ENCODE measurements around the gene CDK19.
"Not testable (repeated sequence)": the region's sequence is repeated elsewhere in the genome, so short reads cannot be mapped to it uniquely, and the experiment has no call there.

Gene CDK19

DNA sequence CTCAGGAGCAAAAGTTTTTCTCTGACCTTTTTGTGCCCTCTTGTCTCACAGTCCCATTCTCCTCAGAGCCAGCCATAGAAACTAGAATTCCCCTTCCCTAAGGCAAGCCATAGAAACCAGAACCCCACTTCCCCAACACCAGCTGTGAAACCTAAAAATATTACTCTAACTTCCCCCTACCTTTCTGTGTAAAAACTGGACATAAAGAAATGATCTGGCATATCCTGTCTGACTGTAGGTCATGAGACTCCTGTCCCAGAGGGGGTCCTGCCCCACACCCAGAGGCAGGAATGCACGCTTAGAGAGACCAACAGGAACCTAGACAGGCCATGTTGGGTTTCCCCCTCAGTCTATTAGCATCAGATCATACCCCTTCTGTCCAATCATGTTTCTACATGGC, 198.2 kb downstream of the CDK19 start:
- H3K9me3 Mint-ChIP-seq, result no peaks in the 10 kb centered on the region
- no peaks in the 10 kb centered on the region for H3K27me3 Mint-ChIP-seq
- H3K36me3 Mint-ChIP-seq, result peaks cover 20% of the 10 kb centered on the region
- ATAC-seq (ENCODE audit: low read depth) (peak; percentile 29), DNase-seq (ENCODE audit: low spot score in 2 of 2) (no peak)
- H3K4me1 Mint-ChIP-seq, result peaks cover 4% of the 10 kb centered on the region
- no peak overlapping the region for H3K4me3 Mint-ChIP-seq
- H3K27ac Mint-ChIP-seq, result peak overlapping the region; percentile 8

DNA sequence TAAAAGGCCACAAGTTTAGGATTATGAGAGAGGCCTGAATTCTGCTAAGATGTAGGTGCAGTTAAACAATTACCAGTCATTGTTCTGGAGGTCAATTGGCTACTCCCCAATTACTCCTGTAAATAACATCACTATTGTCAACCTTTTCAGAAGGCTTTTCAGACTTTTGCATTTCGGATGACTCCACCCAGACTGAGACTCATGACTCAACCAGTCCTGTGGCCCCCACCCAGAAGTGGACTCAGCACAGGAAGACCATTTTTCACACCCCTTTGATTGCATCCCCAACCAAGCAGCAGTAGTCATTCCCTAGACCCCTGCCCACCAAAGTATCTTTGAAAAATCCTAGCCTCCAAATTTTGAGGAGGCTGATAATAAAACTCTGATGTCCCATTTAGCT, 199.5 kb downstream of the CDK19 start:
- peaks cover 4% of the 10 kb centered on the region for H3K4me1 Mint-ChIP-seq
- no peaks in the 10 kb centered on the region for H3K9me3 Mint-ChIP-seq
- no peak for ATAC-seq (ENCODE audit: low read depth)
- H3K27ac Mint-ChIP-seq, result no peak overlapping the region
- DNase-seq (ENCODE audit: low spot score in 2 of 2), result no peak
- H3K36me3 Mint-ChIP-seq, result peaks cover 13% of the 10 kb centered on the region
- no peak overlapping the region for H3K4me3 Mint-ChIP-seq
- no peaks in the 10 kb centered on the region for H3K27me3 Mint-ChIP-seq

DNA sequence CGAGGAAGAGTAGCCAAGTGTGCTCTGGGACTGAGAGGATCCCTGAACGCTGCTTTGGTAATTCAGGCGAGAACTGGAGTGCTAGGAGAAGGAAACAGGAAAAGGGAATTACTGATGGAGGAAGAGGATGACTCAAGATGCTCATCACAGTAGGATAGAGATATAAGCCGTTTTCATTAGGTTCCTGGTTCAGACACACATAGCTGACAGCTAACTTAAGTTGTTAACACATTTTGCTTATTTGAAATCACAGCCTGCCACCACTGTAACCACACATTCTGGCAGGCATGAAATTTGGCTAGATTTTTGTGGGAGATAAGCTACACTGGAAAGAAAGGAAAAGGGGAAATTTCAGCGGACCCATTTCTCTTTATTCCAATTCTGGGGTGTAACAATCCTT, 200.7 kb downstream of the CDK19 start:
- ATAC-seq (ENCODE audit: low read depth) (no peak), DNase-seq (ENCODE audit: low spot score in 2 of 2) (no peak)
- no peak overlapping the region for H3K27ac Mint-ChIP-seq
- H3K27me3 Mint-ChIP-seq, result no peaks in the 10 kb centered on the region
- H3K9me3 Mint-ChIP-seq, result no peaks in the 10 kb centered on the region
- peaks cover 4% of the 10 kb centered on the region for H3K4me1 Mint-ChIP-seq
- no peak overlapping the region for H3K4me3 Mint-ChIP-seq
- peaks cover 13% of the 10 kb centered on the region for H3K36me3 Mint-ChIP-seq

DNA sequence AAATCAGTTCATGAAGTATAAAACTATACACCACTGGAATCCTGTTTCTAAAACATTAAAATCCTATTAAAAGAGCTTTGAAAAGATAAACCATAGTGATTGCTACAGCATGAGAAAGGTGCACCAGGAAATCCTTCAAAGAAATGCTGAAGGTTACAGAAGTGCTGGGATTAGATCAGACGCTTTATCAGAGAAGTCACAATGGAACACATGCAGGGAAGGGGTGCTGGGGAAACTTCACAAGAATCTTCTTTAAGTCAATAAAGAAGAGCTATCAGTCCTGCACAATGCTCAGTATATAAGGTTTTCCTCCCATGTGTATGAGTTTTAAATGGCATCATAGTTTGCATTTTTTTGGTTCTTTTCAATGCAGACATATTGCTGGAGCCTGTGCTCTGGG, 201.2 kb downstream of the CDK19 start:
- H3K27ac Mint-ChIP-seq, result peak overlapping the region; percentile 55
- peaks cover 13% of the 10 kb centered on the region for H3K36me3 Mint-ChIP-seq
- H3K4me3 Mint-ChIP-seq, result no peak overlapping the region
- no peaks in the 10 kb centered on the region for H3K9me3 Mint-ChIP-seq
- no peaks in the 10 kb centered on the region for H3K27me3 Mint-ChIP-seq
- peaks cover 4% of the 10 kb centered on the region for H3K4me1 Mint-ChIP-seq
- no peak for DNase-seq (ENCODE audit: low spot score in 2 of 2)
- no peak for ATAC-seq (ENCODE audit: low read depth)

DNA sequence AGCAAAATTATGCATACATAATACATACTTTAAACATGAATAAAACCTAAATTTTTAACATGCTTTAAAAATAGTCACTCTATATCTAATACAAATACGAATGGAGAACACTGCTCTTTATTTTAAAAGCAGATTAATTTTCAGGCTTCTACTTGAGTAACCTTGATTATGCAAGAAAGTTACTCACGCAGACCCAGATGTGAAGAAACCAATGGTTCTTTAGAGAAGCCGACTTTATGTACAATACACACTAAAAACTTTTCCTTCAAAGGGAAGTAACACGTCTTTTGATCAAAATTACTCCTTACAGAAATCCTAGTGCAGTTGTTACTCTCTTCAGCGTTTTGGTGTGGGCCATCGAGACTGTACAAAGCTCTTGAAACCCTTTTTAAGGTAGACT, 201.9 kb downstream of the CDK19 start:
- no peak overlapping the region for H3K27ac Mint-ChIP-seq
- no peaks in the 10 kb centered on the region for H3K9me3 Mint-ChIP-seq
- H3K4me1 Mint-ChIP-seq, result peaks cover 4% of the 10 kb centered on the region

DNA sequence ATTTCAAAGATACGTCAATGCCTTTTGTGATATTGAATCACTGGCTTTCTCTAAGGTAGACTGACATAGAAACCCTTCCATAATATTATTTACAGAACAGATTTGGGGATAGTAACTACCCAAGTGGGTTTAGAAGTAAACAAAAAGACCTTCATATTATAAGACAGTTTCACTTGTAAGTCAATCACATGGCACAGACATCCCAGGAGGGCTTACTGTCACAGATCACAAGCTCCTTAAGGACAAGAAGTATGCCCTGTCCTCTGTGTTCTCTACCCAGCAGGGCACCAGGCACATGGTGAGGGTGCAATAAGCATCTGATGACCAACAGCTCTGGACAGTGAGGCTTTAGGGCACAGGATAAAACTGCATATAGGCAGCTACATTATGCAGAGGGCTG, 203.0 kb downstream of the CDK19 start:
- ATAC-seq (ENCODE audit: low read depth) (no peak), DNase-seq (ENCODE audit: low spot score in 2 of 2) (no peak)
- Mint-ChIP-seq H3K36me3 (peaks cover 6% of the 10 kb centered on the region), H3K27me3 (no peaks in the 10 kb centered on the region), H3K4me3 (no peak overlapping the region), H3K9me3 (no peaks in the 10 kb centered on the region), H3K4me1 (peaks cover 4% of the 10 kb centered on the region), H3K27ac (peak overlapping the region; percentile 24)

More for the DNA sequence above, 201.9 kb downstream of the CDK19 start:
- Mint-ChIP-seq H3K36me3 (peaks cover 10% of the 10 kb centered on the region), H3K4me3 (no peak overlapping the region), H3K27me3 (no peaks in the 10 kb centered on the region)
- DNase-seq (ENCODE audit: low spot score in 2 of 2) (no peak), ATAC-seq (ENCODE audit: low read depth) (no peak)

DNA sequence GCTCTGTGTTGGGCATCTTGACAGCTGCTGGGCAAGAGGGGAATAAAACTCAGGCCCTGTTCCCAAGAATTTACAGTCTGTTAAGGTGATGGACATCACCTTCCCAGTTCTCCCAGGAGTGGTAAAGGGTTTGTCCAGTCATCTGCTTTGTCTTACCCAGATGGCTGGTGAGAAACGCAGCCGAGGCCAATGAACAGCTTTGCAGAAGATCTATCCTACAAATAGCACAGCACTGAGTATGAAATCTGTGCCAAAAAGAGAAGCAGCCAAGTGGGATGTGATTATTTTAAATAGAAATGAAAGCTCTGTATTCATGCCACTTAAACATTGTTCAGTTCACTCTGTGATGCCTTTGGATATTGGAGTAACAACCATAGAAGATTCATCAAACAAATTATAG, 206.2 kb downstream of the CDK19 start:
- no peak for ATAC-seq (ENCODE audit: low read depth)
- Mint-ChIP-seq H3K27ac (peak overlapping the region; percentile 28), H3K9me3 (no peaks in the 10 kb centered on the region), H3K4me3 (no peak overlapping the region), H3K27me3 (no peaks in the 10 kb centered on the region), H3K4me1 (no peaks in the 10 kb centered on the region), H3K36me3 (peaks cover 5% of the 10 kb centered on the region)
- no peak for DNase-seq (ENCODE audit: low spot score in 2 of 2)

DNA sequence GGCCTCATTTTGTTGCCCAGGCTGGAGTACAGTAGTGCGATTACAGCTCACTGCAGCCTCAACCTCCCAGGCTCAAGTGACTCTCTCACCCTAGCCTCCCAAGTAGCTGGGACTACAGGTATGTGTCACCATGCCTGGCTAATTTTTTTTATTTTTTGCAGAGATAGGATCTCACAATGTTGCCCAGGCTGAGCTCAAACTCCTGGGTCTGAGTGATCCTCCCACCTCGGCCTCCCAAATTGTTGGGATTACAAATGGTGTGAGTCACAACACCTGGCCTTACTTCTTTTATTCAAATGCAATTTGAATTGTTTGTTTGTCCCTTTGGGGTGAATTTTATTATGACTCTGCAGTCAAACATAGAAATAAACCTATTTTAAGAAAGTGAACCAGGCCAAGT, 207.1 kb downstream of the CDK19 start:
- no peaks in the 10 kb centered on the region for H3K27me3 Mint-ChIP-seq
- DNase-seq (ENCODE audit: low spot score in 2 of 2) (no peak), ATAC-seq (ENCODE audit: low read depth) (no peak)
- no peaks in the 10 kb centered on the region for H3K4me1 Mint-ChIP-seq
- no peaks in the 10 kb centered on the region for H3K9me3 Mint-ChIP-seq
- H3K4me3 Mint-ChIP-seq, result no peak overlapping the region
- no peak overlapping the region for H3K27ac Mint-ChIP-seq
- H3K36me3 Mint-ChIP-seq, result peaks cover 2% of the 10 kb centered on the region

DNA sequence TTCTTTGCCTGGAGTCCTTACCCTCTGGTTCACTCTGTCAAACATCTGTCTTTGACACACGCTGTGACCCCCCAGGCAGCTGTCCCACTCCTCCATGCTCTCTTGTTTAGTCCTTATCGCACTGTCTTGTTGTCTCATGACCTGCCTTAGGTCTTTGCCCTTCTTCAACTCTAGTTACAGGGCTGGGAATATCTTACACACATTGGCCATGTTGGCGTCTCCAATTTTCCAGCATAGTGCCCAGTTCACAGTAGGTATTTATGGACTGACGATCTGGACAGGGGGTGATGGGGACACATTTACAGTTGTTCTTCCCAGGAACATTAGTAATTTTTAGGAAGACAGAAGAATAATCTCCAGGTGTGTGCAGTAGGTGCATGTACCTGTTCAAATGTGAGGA, 209.1 kb downstream of the CDK19 start:
- DNase-seq (ENCODE audit: low spot score in 2 of 2) (no peak), ATAC-seq (ENCODE audit: low read depth) (no peak)
- H3K36me3 Mint-ChIP-seq, result peaks cover 1% of the 10 kb centered on the region
- no peak overlapping the region for H3K4me3 Mint-ChIP-seq
- no peaks in the 10 kb centered on the region for H3K4me1 Mint-ChIP-seq
- H3K27ac Mint-ChIP-seq, result peak overlapping the region; percentile 22
- H3K27me3 Mint-ChIP-seq, result no peaks in the 10 kb centered on the region
- H3K9me3 Mint-ChIP-seq, result no peaks in the 10 kb centered on the region

DNA sequence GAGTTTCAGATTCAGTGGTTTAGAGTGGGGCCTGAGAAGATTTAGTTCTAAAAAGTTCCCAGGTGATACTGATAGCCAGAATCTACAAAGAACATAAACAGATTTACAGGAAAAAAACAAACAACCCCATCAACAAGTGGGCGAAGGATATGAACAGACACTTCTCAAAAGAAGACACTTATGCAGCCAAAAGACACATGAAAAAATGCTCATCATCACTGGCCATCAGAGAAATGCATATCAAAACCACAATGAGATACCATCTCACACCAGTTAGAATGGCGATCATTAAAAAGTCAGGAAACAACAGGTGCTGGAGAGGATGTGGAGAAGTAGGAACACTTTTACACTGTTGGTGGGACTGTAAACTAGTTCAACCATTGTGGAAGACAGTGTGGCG, 214.6 kb downstream of the CDK19 start:
- DNase-seq (ENCODE audit: low spot score in 2 of 2); H3K9me3 Mint-ChIP-seq; H3K4me1 Mint-ChIP-seq; H3K27ac Mint-ChIP-seq; H3K27me3 Mint-ChIP-seq; ATAC-seq (ENCODE audit: low read depth); H3K4me3 Mint-ChIP-seq; H3K36me3 Mint-ChIP-seq: not testable (repeated sequence)

DNA sequence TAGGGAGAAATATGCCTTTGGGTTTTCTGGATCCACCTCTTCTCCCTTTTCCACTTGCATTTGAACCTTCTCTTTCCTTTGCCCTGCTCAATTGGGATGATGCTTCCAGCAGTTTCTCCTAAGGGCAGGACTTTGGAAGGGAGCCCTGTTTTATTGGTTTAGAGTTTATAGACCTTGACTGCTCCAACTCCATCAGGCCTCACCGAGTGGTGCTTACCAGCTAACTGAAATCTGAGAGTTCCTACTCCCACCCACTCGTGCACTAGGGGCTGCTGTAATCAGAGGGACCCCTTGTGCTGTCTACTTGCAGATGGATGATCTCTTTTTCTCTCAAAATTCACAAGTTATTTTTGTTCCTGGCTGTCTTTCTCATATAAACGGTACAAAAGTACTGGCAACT, 217.5 kb downstream of the CDK19 start:
- H3K27ac Mint-ChIP-seq, result no peak overlapping the region
- no peak overlapping the region for H3K4me3 Mint-ChIP-seq
- H3K9me3 Mint-ChIP-seq, result peaks cover 4% of the 10 kb centered on the region
- no peaks in the 10 kb centered on the region for H3K27me3 Mint-ChIP-seq
- no peaks in the 10 kb centered on the region for H3K4me1 Mint-ChIP-seq
- H3K36me3 Mint-ChIP-seq, result peaks cover 5% of the 10 kb centered on the region
- no peak for DNase-seq (ENCODE audit: low spot score in 2 of 2)
- ATAC-seq (ENCODE audit: low read depth), result no peak

DNA sequence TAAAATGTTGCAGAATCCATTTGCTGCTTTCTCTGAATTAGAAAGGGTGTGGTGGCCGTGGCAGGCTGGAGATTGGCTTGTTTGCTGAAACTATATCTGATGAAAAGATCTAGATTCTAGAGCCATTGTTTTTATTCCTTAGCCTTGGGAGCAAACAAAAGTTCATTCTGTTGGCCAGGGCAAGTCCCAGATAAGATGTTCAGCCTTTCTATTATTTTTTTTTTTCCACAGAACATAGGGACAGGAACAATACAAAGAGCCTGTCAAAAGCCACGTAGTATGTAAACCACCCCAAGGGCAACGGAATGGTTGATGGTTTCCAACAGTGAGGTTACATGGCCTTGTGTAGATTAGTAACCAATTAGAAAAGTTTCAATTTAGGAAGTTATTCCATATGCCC, 218.9 kb downstream of the CDK19 start:
- DNase-seq (ENCODE audit: low spot score in 2 of 2) (no peak), ATAC-seq (ENCODE audit: low read depth) (no peak)
- Mint-ChIP-seq H3K27ac (no peak overlapping the region), H3K9me3 (peaks cover 4% of the 10 kb centered on the region), H3K27me3 (no peaks in the 10 kb centered on the region), H3K4me1 (no peaks in the 10 kb centered on the region), H3K36me3 (peaks cover 3% of the 10 kb centered on the region), H3K4me3 (no peak overlapping the region)

DNA sequence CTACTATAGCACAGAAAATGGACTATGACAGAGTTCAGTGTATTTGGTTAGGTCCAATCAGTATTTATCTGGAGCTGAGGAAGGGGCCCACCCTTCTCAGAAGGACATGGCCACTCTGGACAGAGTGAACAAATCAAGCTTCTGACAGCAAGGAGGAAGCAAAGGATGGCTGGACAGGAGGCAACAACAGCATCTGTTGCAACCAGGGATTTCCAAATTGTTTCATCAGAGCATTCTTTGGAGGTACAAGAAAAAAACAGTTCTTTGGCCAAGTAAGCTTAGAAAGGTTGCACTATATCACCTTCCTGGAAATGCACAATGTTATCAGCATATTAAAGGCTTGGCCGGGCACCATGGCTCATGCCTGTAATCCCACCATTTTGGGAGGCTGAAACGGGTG, 220.2 kb downstream of the CDK19 start:
- peaks cover 4% of the 10 kb centered on the region for H3K9me3 Mint-ChIP-seq
- no peak overlapping the region for H3K4me3 Mint-ChIP-seq
- H3K27ac Mint-ChIP-seq, result no peak overlapping the region
- no peaks in the 10 kb centered on the region for H3K27me3 Mint-ChIP-seq
- H3K4me1 Mint-ChIP-seq, result peaks cover 4% of the 10 kb centered on the region
- peaks cover 1% of the 10 kb centered on the region for H3K36me3 Mint-ChIP-seq
- DNase-seq (ENCODE audit: low spot score in 2 of 2), result no peak
- ATAC-seq (ENCODE audit: low read depth), result no peak

DNA sequence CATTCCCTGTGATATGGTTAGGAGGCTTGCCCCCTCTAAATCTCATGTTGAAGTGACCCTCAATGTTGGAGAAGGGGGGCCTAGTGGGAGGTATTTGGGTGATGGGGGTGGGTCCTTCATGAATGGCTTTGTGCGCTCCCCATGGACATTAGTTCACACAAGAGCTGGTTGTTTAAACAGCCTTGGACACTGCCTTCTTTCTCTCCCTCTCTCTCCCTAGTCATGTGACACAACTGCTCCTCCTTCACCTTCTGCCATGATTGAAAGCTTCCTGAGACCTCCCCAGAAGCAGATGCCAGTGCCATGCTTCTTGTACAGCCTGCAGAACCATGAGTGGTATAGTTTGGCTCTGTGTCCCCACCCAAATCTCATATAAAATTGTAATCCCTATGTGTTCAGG, 221.6 kb downstream of the CDK19 start:
- H3K4me3 Mint-ChIP-seq, result no peak overlapping the region
- H3K9me3 Mint-ChIP-seq, result peaks cover 4% of the 10 kb centered on the region
- no peak overlapping the region for H3K27ac Mint-ChIP-seq
- H3K36me3 Mint-ChIP-seq, result no peaks in the 10 kb centered on the region
- DNase-seq (ENCODE audit: low spot score in 2 of 2) (no peak), ATAC-seq (ENCODE audit: low read depth) (no peak)
- no peaks in the 10 kb centered on the region for H3K27me3 Mint-ChIP-seq
- H3K4me1 Mint-ChIP-seq, result peaks cover 12% of the 10 kb centered on the region

DNA sequence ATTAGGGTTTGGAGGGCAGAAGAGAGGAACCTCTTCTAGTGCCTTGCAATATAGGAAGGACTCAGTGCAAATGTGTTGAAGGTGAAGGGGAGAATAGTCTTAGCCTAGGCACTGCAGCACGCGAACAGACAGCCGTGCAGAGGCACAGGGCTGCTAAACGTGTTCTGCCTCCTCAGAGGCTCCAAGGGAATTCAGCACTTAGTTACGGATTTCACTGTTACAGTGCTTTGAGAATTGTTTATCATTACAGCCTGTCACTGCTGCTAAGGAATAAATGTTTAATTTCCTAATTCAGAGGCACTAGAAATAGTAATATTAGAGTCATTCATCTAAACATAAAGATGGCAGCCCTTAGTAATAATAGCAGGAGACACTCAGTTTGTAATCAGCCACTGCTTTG, 222.5 kb downstream of the CDK19 start:
- Mint-ChIP-seq H3K4me1 (peaks cover 12% of the 10 kb centered on the region), H3K4me3 (no peak overlapping the region), H3K36me3 (no peaks in the 10 kb centered on the region), H3K27ac (peak overlapping the region; percentile 19), H3K9me3 (peaks cover 4% of the 10 kb centered on the region), H3K27me3 (no peaks in the 10 kb centered on the region)
- ATAC-seq (ENCODE audit: low read depth) (no peak), DNase-seq (ENCODE audit: low spot score in 2 of 2) (no peak)

Measured in memory B cell (primary cell).